ENCODE measurements around the gene SIL1.
"Not testable (repeated sequence)": the region's sequence is repeated elsewhere in the genome, so short reads cannot be mapped to it uniquely, and the experiment has no call there.

The SIL1 gene

DNA sequence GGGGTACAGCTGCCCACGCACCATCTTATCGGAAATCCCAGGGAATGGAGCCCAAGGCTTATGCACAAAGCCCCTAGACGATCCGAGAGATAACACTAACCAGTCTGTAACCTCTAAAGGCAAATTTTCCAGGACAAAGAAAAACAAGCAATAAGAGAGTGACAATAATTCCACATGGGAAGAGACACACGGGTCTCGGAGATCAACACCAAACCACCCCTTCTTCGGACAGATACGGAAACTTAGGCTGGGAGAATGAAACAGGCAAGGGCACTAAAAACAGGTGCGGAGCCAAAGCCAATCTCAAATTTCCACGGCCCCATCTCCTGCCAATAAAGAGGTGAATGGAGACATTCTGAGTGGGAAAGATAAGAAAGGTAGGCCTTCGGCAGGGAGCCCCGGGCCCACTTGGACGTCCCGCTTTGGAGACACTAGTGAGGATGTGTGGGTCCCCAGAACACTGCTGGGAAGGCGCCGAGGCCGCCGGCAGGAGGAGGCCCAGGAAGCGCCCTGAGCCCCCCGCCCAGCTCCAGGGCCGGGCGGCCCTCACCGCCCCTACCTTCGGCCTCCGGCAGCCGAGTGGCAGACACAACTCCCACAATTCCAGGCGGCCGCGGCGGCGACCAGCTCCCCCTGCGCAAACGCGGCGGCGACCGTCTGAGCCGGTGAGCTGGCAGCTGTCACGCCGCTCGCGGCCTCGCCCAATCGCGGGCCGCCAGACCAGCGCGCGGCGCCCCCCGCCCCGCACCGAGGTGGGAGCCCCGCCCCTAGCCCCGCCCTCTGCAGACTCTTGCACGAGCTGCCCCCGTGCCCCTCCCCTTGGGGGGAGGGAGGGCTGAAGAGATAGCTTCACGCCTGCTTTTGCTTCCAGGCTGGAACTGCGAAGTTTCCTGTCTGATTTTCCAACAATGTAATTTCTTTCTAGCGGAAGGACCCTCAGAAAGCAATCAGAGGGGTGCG, at the start of gene SIL1:
Gene SIL1 (minus strand): TSS at position 659 of the 960 bp plus-strand sequence. CDS start 70,525 bp downstream, outside the sequence.
- peak; percentile 79 for DNase-seq

DNA sequence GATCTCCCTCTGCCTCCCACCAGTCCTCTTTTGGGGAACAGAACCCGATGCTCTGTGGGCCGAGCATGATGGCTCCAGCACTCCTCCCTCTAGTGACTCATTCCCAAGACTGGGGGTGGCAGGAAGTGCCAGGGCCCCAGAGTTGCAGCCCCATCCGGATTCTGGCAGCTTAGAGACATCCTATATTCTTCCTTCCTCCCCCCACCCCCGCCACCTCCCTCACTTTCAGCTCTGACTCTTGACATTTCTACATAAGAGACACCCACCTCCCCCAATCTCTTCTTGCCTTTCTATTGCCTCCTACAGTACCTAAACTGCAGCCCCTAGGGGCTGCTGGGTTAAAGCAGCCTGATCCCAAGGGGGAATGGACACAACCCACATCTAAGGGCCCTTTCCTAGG, 48.2 kb upstream of the SIL1 start:
- DNase-seq, result no peak

DNA sequence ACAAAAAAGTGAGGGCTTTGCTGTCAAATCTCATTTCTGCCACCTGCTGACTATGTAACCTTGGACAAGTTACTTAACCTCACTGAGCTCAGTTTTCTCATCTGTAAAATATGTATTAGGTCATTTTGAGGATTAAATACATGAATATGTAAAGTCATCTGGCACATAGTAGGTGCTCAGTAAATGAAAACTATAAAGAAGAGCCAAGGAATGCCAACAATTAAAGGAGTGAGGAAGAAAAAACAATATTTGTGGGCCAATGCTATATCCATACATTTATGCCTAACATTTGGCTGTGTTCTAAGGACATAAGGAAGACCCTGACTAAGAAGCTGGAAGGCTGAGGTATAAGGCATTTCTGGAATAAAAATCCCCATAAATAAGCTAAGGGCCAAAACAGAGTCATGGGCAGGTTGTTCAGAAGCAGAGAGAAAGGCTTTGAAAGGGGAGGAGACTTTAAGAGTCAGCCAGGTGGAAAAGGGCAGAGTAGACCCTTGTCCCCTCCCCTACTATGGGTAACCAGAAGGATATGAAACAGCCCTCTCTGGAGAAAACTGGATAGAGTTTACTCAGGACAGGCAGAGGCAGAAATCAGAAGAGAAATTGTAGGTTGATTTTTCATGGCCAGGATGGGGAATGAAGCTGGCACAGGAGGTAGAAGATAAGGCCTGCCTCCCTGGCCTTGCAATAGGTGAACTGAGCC, 47.6 kb upstream of the SIL1 start:
- no peak for DNase-seq

- peak; percentile 93 for DNase-seq
These were observed 45.3 kb upstream of the SIL1 start for GRCh38 chr5:139243425-139243970.

- no peak for DNase-seq
These were observed 43.0 kb upstream of the SIL1 start for GRCh38 chr5:139241139-139241538.

GRCh38 chr5:139236479-139236878, 38.3 kb upstream of the SIL1 start:
- peak; percentile 13 for DNase-seq

GRCh38 chr5:139232147-139232724, 34.1 kb upstream of the SIL1 start:
- peak; percentile 90 for DNase-seq

GRCh38 chr5:139228201-139228803, 30.1 kb upstream of the SIL1 start:
- DNase-seq, result no peak

GRCh38 chr5:139226131-139226530, 28.0 kb upstream of the SIL1 start:
- DNase-seq, result no peak

GRCh38 chr5:139223481-139223880, 25.3 kb upstream of the SIL1 start:
- no peak for DNase-seq

DNA sequence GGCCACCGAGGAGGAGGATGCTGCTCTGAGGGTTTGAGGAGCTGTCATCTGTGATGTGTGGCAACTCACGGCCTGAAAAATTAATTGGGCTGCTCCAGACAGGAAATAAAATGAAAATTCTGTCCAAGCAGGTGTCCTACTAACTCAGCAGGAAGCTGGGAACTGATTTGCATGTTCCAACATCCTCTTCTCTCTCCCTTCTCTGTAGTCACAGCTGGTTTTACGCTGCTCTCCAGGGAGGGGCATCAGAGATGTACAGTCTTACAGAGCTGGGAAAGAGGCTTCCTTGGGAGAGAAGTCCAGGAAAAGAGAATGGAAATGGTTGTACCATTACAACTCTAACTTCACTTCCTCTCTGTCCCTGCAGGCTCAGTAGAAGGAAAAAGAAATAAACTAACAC, 24.2 kb upstream of the SIL1 start:
- DNase-seq, result no peak

DNA sequence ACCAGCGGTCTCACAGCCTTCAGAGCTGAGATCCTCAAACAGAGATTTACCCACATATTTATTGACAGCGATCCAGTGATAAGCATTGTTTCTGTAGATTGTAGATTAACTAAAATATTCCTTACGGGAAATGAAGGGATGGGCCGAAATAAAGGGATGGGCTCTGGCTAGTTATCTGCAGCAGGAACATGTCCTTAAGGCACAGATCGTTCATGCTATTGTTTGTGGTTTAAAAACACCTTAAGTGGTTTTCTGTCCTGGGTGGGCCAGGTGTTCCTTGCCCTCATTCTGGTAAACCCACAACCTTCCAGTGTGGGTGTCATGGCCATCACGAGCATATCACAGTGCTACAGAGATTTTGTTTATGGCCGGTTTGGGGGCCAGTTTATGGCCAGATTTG, 19.9 kb upstream of the SIL1 start:
- not testable (repeated sequence) for DNase-seq

DNA sequence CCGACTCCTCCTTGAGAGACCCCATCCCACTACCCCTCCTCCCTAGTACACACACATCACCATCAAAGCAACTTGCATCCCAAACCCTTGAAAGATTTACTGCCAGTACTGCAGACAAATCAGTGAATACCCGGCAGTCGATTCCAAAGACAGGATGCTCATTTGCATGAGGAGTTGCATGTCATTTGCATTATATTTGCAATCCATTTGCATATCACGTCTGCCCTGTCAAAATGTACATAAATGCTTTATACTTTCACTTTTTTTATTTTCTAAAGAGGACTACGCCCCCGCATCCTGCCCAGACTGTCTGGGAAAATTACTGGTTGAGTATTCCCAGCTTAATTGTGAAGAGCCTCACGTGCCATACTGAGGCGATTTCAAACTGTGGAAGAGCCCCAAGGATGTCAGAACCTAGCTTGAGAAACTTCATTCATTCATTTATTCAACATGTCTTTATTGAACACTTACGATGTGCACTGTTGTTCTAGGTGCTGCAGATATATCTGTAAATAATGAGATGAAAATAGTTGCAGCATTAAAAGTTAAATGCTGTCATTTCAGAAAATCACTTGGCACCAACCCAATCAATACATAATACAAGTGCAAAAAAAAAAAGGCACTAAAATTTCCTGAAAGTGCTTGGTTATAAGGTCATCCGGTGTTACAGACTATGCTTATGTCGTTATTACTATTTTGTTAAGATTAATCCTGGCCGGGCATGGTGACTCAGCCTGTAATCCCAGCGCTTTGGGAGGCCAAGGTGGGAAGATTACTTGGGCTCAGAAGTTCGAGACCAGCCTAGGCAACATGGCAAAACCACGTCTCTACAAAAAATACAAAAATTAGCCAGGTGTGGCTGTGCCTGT, 17.2 kb upstream of the SIL1 start:
- DNase-seq, result no peak

DNA sequence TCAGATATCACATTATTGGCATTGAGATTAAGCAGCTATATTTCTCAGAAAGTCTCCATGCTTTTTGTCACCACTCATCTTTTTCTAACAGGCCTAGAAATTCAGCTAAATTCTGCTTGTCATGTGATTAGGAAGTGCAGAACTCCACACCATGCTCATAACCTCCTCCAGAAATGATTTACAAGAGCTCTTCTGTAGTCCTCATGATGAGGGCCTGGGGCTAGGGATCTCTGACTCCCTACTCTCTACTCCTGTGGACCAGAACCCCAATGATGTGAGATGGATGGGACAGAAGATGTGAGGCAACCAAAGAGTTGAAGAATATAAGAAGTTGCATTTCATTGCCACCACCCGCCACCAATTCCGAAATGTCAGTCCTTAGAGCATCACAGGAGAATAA, 16.5 kb upstream of the SIL1 start:
- DNase-seq, result no peak

GRCh38 chr5:139212906-139213305, 14.7 kb upstream of the SIL1 start:
- DNase-seq, result no peak

- DNase-seq, result no peak
These were observed 14.3 kb upstream of the SIL1 start for GRCh38 chr5:139212486-139212885.

DNA sequence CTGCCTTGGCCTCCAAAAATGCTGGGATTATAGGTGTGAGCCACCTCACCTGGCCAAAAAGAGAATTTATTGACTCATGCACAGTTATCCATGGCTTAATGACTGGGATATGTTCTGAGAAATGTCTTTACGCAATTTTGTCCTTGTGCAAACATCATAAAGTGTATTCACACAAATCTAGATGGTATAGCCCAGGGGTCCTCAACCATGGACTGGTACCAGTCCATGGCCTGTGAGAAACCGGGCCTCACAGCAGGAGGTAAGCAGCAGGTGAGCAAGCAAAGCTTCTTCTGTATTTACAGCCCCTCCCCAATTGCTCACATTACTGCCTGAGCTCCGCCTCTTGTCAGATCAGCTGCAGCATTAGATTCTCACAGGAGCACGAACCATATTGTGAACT, 12.4 kb upstream of the SIL1 start:
- no peak for DNase-seq

DNA sequence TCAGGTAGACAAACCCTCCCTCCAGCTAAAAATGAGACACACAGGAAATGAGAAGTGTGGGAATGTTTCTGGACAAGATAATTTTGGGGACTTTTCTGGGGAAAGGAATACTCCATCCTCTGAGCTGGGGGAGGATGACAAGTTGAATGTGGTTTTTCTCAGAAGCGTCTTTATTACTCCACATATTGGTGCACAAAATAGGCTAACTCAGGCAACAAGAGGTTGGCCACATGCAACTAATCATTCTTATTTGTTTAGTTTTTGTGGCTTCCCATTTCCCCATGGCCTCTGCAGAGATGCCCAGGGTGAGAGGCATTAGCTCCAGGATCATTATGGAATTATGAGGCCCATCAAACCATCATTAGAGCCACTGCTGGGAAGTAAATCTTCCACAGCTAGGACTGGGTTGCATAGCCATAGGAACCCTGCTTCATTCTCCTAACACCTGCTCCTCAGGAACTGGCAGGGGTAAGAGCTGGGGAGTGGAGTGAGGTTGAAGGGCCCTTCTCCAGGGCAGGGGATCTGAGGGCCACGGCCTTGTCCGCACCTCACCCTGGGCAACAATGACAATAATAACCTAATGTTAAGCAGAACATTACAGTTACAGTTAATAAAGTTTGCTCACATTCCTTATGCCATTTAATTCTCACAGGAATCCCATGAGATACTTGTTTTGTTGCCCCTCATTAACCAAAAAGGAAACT, 9.3 kb upstream of the SIL1 start:
- no peak for DNase-seq

GRCh38 chr5:139205586-139205985, 7.4 kb upstream of the SIL1 start:
- no peak for DNase-seq

- no peak for DNase-seq
These were observed 7.0 kb upstream of the SIL1 start for GRCh38 chr5:139205124-139205523.

- no peak for DNase-seq
These were observed 6.0 kb upstream of the SIL1 start for GRCh38 chr5:139204196-139204595.
